Mesenchymal stem cell (in vitro differentiated cells and primary cell): ENCODE data around the gene INTS2.

ENCODE experiments used
- DNase-seq: peaks from one replicate; pipeline ENCODE4 v3.0.0-alpha.2; 2013
- H2AFZ ChIP-seq: one replicate; pipeline ENCODE4 v1.6.1; 2013; ENCODE audit warnings: low read depth, mild to moderate bottlenecking, control low read depth, inconsistent platforms, low read length, moderate library complexity
- H2AK5ac ChIP-seq: 2 replicates; pipeline ENCODE4 v1.6.1; 2013; ENCODE audit warnings: low read length, moderate library complexity, mild to moderate bottlenecking, inconsistent platforms; ENCODE audit not compliant: severe bottlenecking
- H2BK120ac ChIP-seq: one replicate; pipeline ENCODE4 v1.6.1; 2013; ENCODE audit warnings: low read depth, mild to moderate bottlenecking, inconsistent platforms, low read length, moderate library complexity
- H2BK12ac ChIP-seq, 2 experiments: one replicate each; pipeline ENCODE4 v1.6.1; 2013; ENCODE audit warnings: inconsistent platforms in 2 of 2, low read length in 2 of 2, mild to moderate bottlenecking in 2 of 2, moderate library complexity in 2 of 2, control low read depth in 1 of 2
- H2BK15ac ChIP-seq: one replicate; pipeline ENCODE4 v1.6.1; 2013; ENCODE audit warnings: mild to moderate bottlenecking, low read depth, inconsistent platforms; ENCODE audit not compliant: poor library complexity, severe bottlenecking
- H2BK5ac ChIP-seq: 2 replicates; pipeline ENCODE4 v1.6.1; 2013; ENCODE audit warnings: low read depth, mild to moderate bottlenecking, low read length, control low read depth, inconsistent platforms; ENCODE audit not compliant: poor library complexity, severe bottlenecking
- H3K14ac ChIP-seq, 2 experiments: one replicate each; pipeline ENCODE4 v1.6.1; 2013; ENCODE audit warnings: inconsistent platforms in 2 of 2, low read length in 2 of 2, control low read depth in 1 of 2, mild to moderate bottlenecking in 1 of 2, moderate library complexity in 1 of 2
- H3K18ac ChIP-seq, 2 experiments: one replicate each; pipeline ENCODE4 v1.6.1; 2013; ENCODE audit warnings: inconsistent platforms in 2 of 2, low read length in 2 of 2, control low read depth in 1 of 2, low read depth in 1 of 2, mild to moderate bottlenecking in 1 of 2
- H3K23ac ChIP-seq, 2 experiments: one replicate each; pipeline ENCODE4 v1.6.1; 2013; ENCODE audit warnings: inconsistent platforms in 2 of 2, low read length in 2 of 2, mild to moderate bottlenecking in 2 of 2, moderate library complexity in 2 of 2, control low read depth in 1 of 2
- H3K27ac ChIP-seq: 2 replicates; pipeline ENCODE4 v1.5.1; 2013; ENCODE audit warnings: mild to moderate bottlenecking, moderate library complexity, low read length, control low read depth, inconsistent platforms; ENCODE audit not compliant: poor library complexity, severe bottlenecking
- H3K27me3 ChIP-seq, 2 experiments: 2 replicates each; pipeline versions ENCODE4 v1.6.1 to v1.7.0; 2013; ENCODE audit warnings: low read length in 2 of 2, mild to moderate bottlenecking in 2 of 2, moderate library complexity in 2 of 2, control low read depth in 1 of 2, inconsistent platforms in 1 of 2; ENCODE audit not compliant: control insufficient read depth in 1 of 2, insufficient read depth in 1 of 2
- H3K36me3 ChIP-seq, 2 experiments: 2 replicates each; pipeline versions ENCODE4 v1.6.1 to v1.7.0; 2013; ENCODE audit warnings: low read length in 2 of 2, control low read depth in 1 of 2, inconsistent platforms in 1 of 2, low read depth in 1 of 2, mild to moderate bottlenecking in 1 of 2; ENCODE audit not compliant: insufficient read depth in 2 of 2, control insufficient read depth in 1 of 2
- H3K4ac ChIP-seq, 2 experiments: one replicate each; pipeline ENCODE4 v1.6.1; 2013; ENCODE audit warnings: inconsistent platforms in 2 of 2, low read length in 2 of 2, mild to moderate bottlenecking in 2 of 2, moderate library complexity in 2 of 2, control low read depth in 1 of 2, low read depth in 1 of 2
- H3K4me1 ChIP-seq: 2 replicates; pipeline ENCODE4 v1.6.1; 2013; ENCODE audit warnings: low read depth, low read length, control low read depth; ENCODE audit not compliant: control insufficient read depth, insufficient read depth
- H3K4me2 ChIP-seq: 2 replicates; pipeline ENCODE4 v1.6.1; 2013; ENCODE audit warnings: low read length, mild to moderate bottlenecking, inconsistent platforms; ENCODE audit not compliant: poor library complexity, severe bottlenecking
- H3K4me3 ChIP-seq, 2 experiments: 2 replicates each; pipeline versions ENCODE4 v1.5.1 to v1.7.0; 2013; ENCODE audit warnings: low read length in 2 of 2, mild to moderate bottlenecking in 2 of 2, control low read depth in 1 of 2, low read depth in 1 of 2; ENCODE audit not compliant: insufficient read depth in 1 of 2
- H3K79me1 ChIP-seq: replicated peaks from 2 replicates; pipeline ENCODE4 v1.6.1; 2013; ENCODE audit warnings: mild to moderate bottlenecking, control low read depth, low read length, inconsistent platforms; ENCODE audit not compliant: poor library complexity, severe bottlenecking
- H3K9ac ChIP-seq: 2 replicates; pipeline ENCODE4 v1.7.0; 2013; ENCODE audit warnings: mild to moderate bottlenecking, low read length, moderate library complexity
- H3K9me3 ChIP-seq: 2 replicates; pipeline ENCODE4 v1.7.0; 2013; ENCODE audit warnings: mild to moderate bottlenecking, low read length; ENCODE audit not compliant: control insufficient read depth
- H4K8ac ChIP-seq: one replicate; pipeline ENCODE4 v1.6.1; 2013; ENCODE audit warnings: inconsistent platforms, mild to moderate bottlenecking, low read length, moderate library complexity
- H4K91ac ChIP-seq: one replicate; pipeline ENCODE4 v1.6.1; 2013; ENCODE audit warnings: mild to moderate bottlenecking, low read length, inconsistent platforms
- WGBS: methylation state at CpG from one replicate; pipeline ENCODE4 v1.1.7; 2013; ENCODE audit warnings: mixed read lengths; 5-methylcytosine and 5-hydroxymethylcytosine counted together

Gene INTS2

GRCh38 chr17:61848896-61849295, 78.9 kb downstream of the INTS2 start:
- H3K9ac ChIP-seq: no peak overlapping the region
- no peak overlapping the region for H3K27ac ChIP-seq
- no peak overlapping the region for H4K91ac ChIP-seq
- DNase-seq: no peak
- H2BK15ac ChIP-seq: no peak overlapping the region
- no peak overlapping the region for H3K23ac ChIP-seq
- no peak overlapping the region for H2AFZ ChIP-seq
- no peak overlapping the region for H2BK5ac ChIP-seq
- H3K79me1 ChIP-seq: peaks cover 8% of the 10 kb centered on the region
- H3K4me3 ChIP-seq: no peak overlapping the region
- no peaks in the 10 kb centered on the region for H3K4me1 ChIP-seq
- WGBS: 100% methylated on average over 1 of the region's 2 CpGs
- H3K18ac ChIP-seq: no peak overlapping the region
- H3K9me3 ChIP-seq: no peaks in the 10 kb centered on the region
- H3K14ac ChIP-seq: no peak overlapping the region
- no peaks in the 10 kb centered on the region for H3K27me3 ChIP-seq
- no peak overlapping the region for H2BK120ac ChIP-seq
- no peak overlapping the region for H3K4ac ChIP-seq
- no peak overlapping the region for H4K8ac ChIP-seq
- H2AK5ac ChIP-seq: no peak overlapping the region
- H3K36me3 ChIP-seq: no peaks in the 10 kb centered on the region
- no peak overlapping the region for H3K4me2 ChIP-seq
- H2BK12ac ChIP-seq: no peak overlapping the region

- Histone ChIP-seq H4K8ac (no peak overlapping the region), H3K4ac (no peak overlapping the region), H3K18ac (no peak overlapping the region), H3K4me3 (no peak overlapping the region), H2BK15ac (no peak overlapping the region), H3K4me1 (no peaks in the 10 kb centered on the region), H3K9me3 (no peaks in the 10 kb centered on the region), H3K23ac (no peak overlapping the region), H4K91ac (no peak overlapping the region), H3K27me3 (no peaks in the 10 kb centered on the region), H3K79me1 (peaks cover 8% of the 10 kb centered on the region), H2AFZ (no peak overlapping the region), H3K27ac (no peak overlapping the region), H3K14ac (no peak overlapping the region), H3K9ac (no peak overlapping the region), H2BK5ac (no peak overlapping the region), H3K36me3 (no peaks in the 10 kb centered on the region), H2BK12ac (no peak overlapping the region), H2AK5ac (no peak overlapping the region), H2BK120ac (no peak overlapping the region), H3K4me2 (no peak overlapping the region)
- DNase-seq: no peak
- WGBS: 100% methylated on average over 1 of the region's 2 CpGs
These were observed 79.5 kb downstream of the INTS2 start for GRCh38 chr17:61848247-61848646.

GRCh38 chr17:61847659-61848058, 80.1 kb downstream of the INTS2 start:
- DNase-seq: no peak
- Histone ChIP-seq H3K9ac (no peak overlapping the region), H2BK12ac (no peak overlapping the region), H3K4me2 (no peak overlapping the region), H2BK15ac (no peak overlapping the region), H3K27ac (no peak overlapping the region), H2BK5ac (no peak overlapping the region), H3K4me1 (no peaks in the 10 kb centered on the region), H3K36me3 (no peaks in the 10 kb centered on the region), H4K91ac (no peak overlapping the region), H3K4ac (no peak overlapping the region), H3K14ac (no peak overlapping the region), H3K79me1 (peaks cover 8% of the 10 kb centered on the region), H3K23ac (no peak overlapping the region), H2AK5ac (no peak overlapping the region), H2BK120ac (no peak overlapping the region), H3K18ac (no peak overlapping the region), H3K9me3 (no peaks in the 10 kb centered on the region), H3K4me3 (no peak overlapping the region), H4K8ac (no peak overlapping the region), H2AFZ (no peak overlapping the region), H3K27me3 (no peaks in the 10 kb centered on the region)
- WGBS: 100% methylated on average over 1 of the region's 3 CpGs

GRCh38 chr17:61846761-61847375, 80.9 kb downstream of the INTS2 start:
- H2AFZ ChIP-seq: no peak overlapping the region
- H2BK120ac ChIP-seq: no peak overlapping the region
- no peak overlapping the region for H3K14ac ChIP-seq
- H3K27ac ChIP-seq: no peak overlapping the region
- no peak overlapping the region for H3K18ac ChIP-seq
- no peak overlapping the region for H3K9ac ChIP-seq
- H4K8ac ChIP-seq: no peak overlapping the region
- no peak for DNase-seq
- no peak overlapping the region for H2BK5ac ChIP-seq
- no peak overlapping the region for H4K91ac ChIP-seq
- H3K4me1 ChIP-seq: no peaks in the 10 kb centered on the region
- no peaks in the 10 kb centered on the region for H3K36me3 ChIP-seq
- H2BK15ac ChIP-seq: no peak overlapping the region
- H3K27me3 ChIP-seq: no peaks in the 10 kb centered on the region
- no peak overlapping the region for H2BK12ac ChIP-seq
- no peak overlapping the region for H3K23ac ChIP-seq
- 97% methylated on average over 2 of the region's 3 CpGs for WGBS
- no peaks in the 10 kb centered on the region for H3K9me3 ChIP-seq
- H2AK5ac ChIP-seq: no peak overlapping the region
- peaks cover 6% of the 10 kb centered on the region for H3K79me1 ChIP-seq
- no peak overlapping the region for H3K4me3 ChIP-seq
- no peak overlapping the region for H3K4me2 ChIP-seq
- H3K4ac ChIP-seq: no peak overlapping the region
